IMR-90 (cell line): ENCODE measurements around the gene ROBO1. TPM values are rescaled to one million over a fixed set of nuclear protein-coding genes. Genes with fewer than 3 reads are reported as not detected.

Experiments
- ATAC-seq: fragments of 200-7000 bp; cut with Tn5 transposase; 2 replicates; pipeline ENCODE4 v1.9.1; 2020; ENCODE audit warnings: low read depth, mild to moderate bottlenecking, moderate library complexity
- BruUV-seq: library from RNA; stranded (reverse); fragments of 400-500 nt; replicated peaks from 2 replicates; lab custom pipeline; 2021; lab: Mats Ljungman, UMichigan
- CTCF ChIA-PET: fragments of 300-600 bp; formaldehyde crosslinking; extraction: SDS; loops from one replicate; lab custom pipeline; 2021; ENCODE audit warnings: antibody characterized with exemption; lab: Yijun Ruan, JAX
- POLR2A ChIA-PET: fragments of 300-600 bp; sonication (Branson Sonifier 250); formaldehyde crosslinking; loops from one replicate; lab custom pipeline; 2022; ENCODE audit warnings: antibody characterized with exemption; ENCODE audit not compliant: unreplicated experiment; lab: Charles Lee
- DNase-seq: peaks from one replicate; pipeline ENCODE4 v3.0.0; 2013
- H2AFZ ChIP-seq: replicated peaks from 2 replicates; pipeline ENCODE3; 2013; ENCODE audit warnings: low read length, mild to moderate bottlenecking; ENCODE audit not compliant: poor library complexity
- H2AK5ac ChIP-seq: 2 replicates; pipeline ENCODE4 v1.6.1; 2013; ENCODE audit warnings: low read depth, low read length, inconsistent platforms
- H2AK9ac ChIP-seq: replicated peaks from 2 replicates; pipeline ENCODE3; 2013; ENCODE audit warnings: mild to moderate bottlenecking, low read depth, low read length, moderate library complexity; ENCODE audit not compliant: poor library complexity
- H2BK120ac ChIP-seq: 2 replicates; pipeline ENCODE4 v1.6.1; 2013; ENCODE audit warnings: low read depth, low read length, inconsistent platforms
- H2BK15ac ChIP-seq: 3 replicates; pipeline ENCODE4 v1.6.1; 2013; ENCODE audit warnings: low read depth, low read length, inconsistent platforms
- H2BK20ac ChIP-seq: 2 replicates; pipeline ENCODE4 v1.6.1; 2013; ENCODE audit warnings: low read depth, mild to moderate bottlenecking, inconsistent platforms, low read length, moderate library complexity
- H2BK5ac ChIP-seq: 2 replicates; pipeline ENCODE4 v1.6.1; 2013; ENCODE audit warnings: mild to moderate bottlenecking, low read depth, low read length, inconsistent platforms; ENCODE audit not compliant: poor library complexity, severe bottlenecking
- H3K14ac ChIP-seq: replicated peaks from 2 replicates; pipeline ENCODE4 v1.6.1; 2013; ENCODE audit warnings: low read depth, low read length, inconsistent platforms
- H3K18ac ChIP-seq: 2 replicates; pipeline ENCODE4 v1.6.1; 2013; ENCODE audit warnings: low read depth, low read length, control low read depth
- H3K23ac ChIP-seq: 2 replicates; pipeline ENCODE4 v1.6.1; 2013; ENCODE audit warnings: low read depth, low read length, inconsistent platforms
- H3K27ac ChIP-seq: 2 replicates; pipeline ENCODE4 v1.5.1; 2013; ENCODE audit warnings: mild to moderate bottlenecking, control low read depth, low read length; ENCODE audit not compliant: insufficient read depth
- H3K27me3 ChIP-seq: 2 replicates; pipeline ENCODE4 v1.6.1; 2013; ENCODE audit warnings: low read length; ENCODE audit not compliant: control insufficient read depth, insufficient read depth
- H3K36me3 ChIP-seq: 2 replicates; pipeline ENCODE4 v1.6.1; 2013; ENCODE audit warnings: low read length, mixed read lengths; ENCODE audit not compliant: control insufficient read depth, insufficient read depth
- H3K4ac ChIP-seq: 2 replicates; pipeline ENCODE4 v1.6.1; 2013; ENCODE audit warnings: low read depth, low read length, inconsistent platforms
- H3K4me1 ChIP-seq: 2 replicates; pipeline ENCODE4 v1.6.1; 2013; ENCODE audit warnings: low read length, mixed read lengths; ENCODE audit not compliant: control insufficient read depth, insufficient read depth
- H3K4me2 ChIP-seq: 2 replicates; pipeline ENCODE4 v1.6.1; 2013; ENCODE audit warnings: low read depth, mild to moderate bottlenecking, control low read depth, low read length, moderate library complexity
- H3K4me3 ChIP-seq: 2 replicates; pipeline ENCODE4 v1.5.1; 2013; ENCODE audit warnings: low read depth, mild to moderate bottlenecking, control low read depth, low read length, moderate library complexity; ENCODE audit not compliant: insufficient read depth
- H3K56ac ChIP-seq: 2 replicates; pipeline ENCODE4 v1.6.1; 2013; ENCODE audit warnings: low read length, inconsistent platforms; ENCODE audit not compliant: insufficient read depth; ENCODE audit errors: extremely low read depth
- H3K79me1 ChIP-seq, 2 experiments: 2 replicates each; pipeline ENCODE4 v1.6.1; 2013; ENCODE audit warnings: low read length in 2 of 2, inconsistent platforms in 1 of 2, low read depth in 1 of 2
- H3K9ac ChIP-seq: 2 replicates; pipeline ENCODE4 v1.6.1; 2013; ENCODE audit warnings: low read depth, low read length, control low read depth
- H3K9me1 ChIP-seq: 2 replicates; pipeline ENCODE4 v1.6.1; 2013; ENCODE audit warnings: low read length, inconsistent platforms; ENCODE audit not compliant: insufficient read depth
- H3K9me3 ChIP-seq: 2 replicates; pipeline ENCODE4 v1.6.1; 2013; ENCODE audit warnings: low read length; ENCODE audit not compliant: control insufficient read depth, insufficient read depth
- H4K20me1 ChIP-seq: 2 replicates; pipeline ENCODE4 v1.6.1; 2013; ENCODE audit warnings: low read length, inconsistent platforms; ENCODE audit not compliant: insufficient read depth
- H4K5ac ChIP-seq: 2 replicates; pipeline ENCODE4 v1.6.1; 2013; ENCODE audit warnings: mild to moderate bottlenecking, low read depth, low read length, control low read depth
- H4K8ac ChIP-seq, 2 experiments: 2 replicates each; pipeline ENCODE4 v1.6.1; 2013; ENCODE audit warnings: low read depth in 2 of 2, low read length in 2 of 2, control low read depth in 1 of 2, inconsistent platforms in 1 of 2
- H4K91ac ChIP-seq: 2 replicates; pipeline ENCODE4 v1.6.1; 2013; ENCODE audit warnings: low read depth, low read length, inconsistent platforms; ENCODE audit not compliant: insufficient read depth
- BHLHE40 ChIP-seq: fragments of 150-350 bp; IDR thresholded peaks from 2 replicates; pipeline ENCODE4 v1.6.1; 2016; ENCODE audit warnings: mild to moderate bottlenecking, low read depth, low read length
- MXI1 ChIP-seq: IDR thresholded peaks from 2 replicates; pipeline ENCODE4 v1.6.1; 2012; ENCODE audit warnings: low read depth, mild to moderate bottlenecking, low read length, moderate library complexity, borderline replicate concordance
- POLR2A ChIP-seq: IDR thresholded peaks from 2 replicates; pipeline ENCODE4 v1.6.1; 2012; ENCODE audit warnings: mild to moderate bottlenecking, low read depth, low read length
- WGBS, 2 experiments: methylation state at CpG; one replicate each; pipeline versions ENCODE4 v1.1.5 to v1.1.7; 2013; ENCODE audit warnings: missing lambda C conversion rate in 2 of 2; ENCODE audit not compliant: insufficient read length in 1 of 2; ENCODE audit errors: extremely low coverage in 2 of 2; 5-methylcytosine and 5-hydroxymethylcytosine counted together
- dilution Hi-C: fragments of 300-500 bp; cut with HindIII; formaldehyde crosslinking; loops from one replicate; pipeline ENCODE4 v1.14.3; 2018; ENCODE audit warnings: low sequenced_read_pairs; ENCODE audit not compliant: unreplicated experiment
- in situ Hi-C: fragments of 300-500 bp; cut with MboI; formaldehyde crosslinking; loops from 3 replicates; pipeline ENCODE4 v1.14.3; 2019; ENCODE audit warnings: low sequenced_read_pairs, inconsistent platforms, mixed read lengths
- intact Hi-C: fragments of 100-400 bp; cut with micrococcal nuclease; formaldehyde crosslinking; loops from 2 replicates; pipeline ENCODE4 v1.10.0; 2022
- polyA plus RNA-seq, 3 experiments: library from polyadenylated mRNA; depleted of rRNA; stranded (reverse); fragments of >200 nt; gene quantifications; 2 replicates each; pipeline ENCODE4 v1.2.3, GENCODE V29; 2012; ENCODE audit warnings: low replicate concordance in 1 of 3
- total RNA-seq: library from RNA; depleted of rRNA; stranded (reverse); fragments of >200 nt; gene quantifications from 2 replicates; pipeline ENCODE4 v1.2.3, GENCODE V29; 2012
- TF ChIP-seq, protein P1 (sequence below): fragments of 150-350 bp; IDR thresholded peaks from 2 replicates; pipeline ENCODE4 v1.6.1; 2017; ENCODE audit warnings: mild to moderate bottlenecking, antibody characterized with exemption, low read length, low read depth

Gene ROBO1
- total and polyA plus RNA-seq, 2 of the 4 experiments (the other 2 are of a cell fraction) = 24.1 to 53.9 TPM

DNA sequence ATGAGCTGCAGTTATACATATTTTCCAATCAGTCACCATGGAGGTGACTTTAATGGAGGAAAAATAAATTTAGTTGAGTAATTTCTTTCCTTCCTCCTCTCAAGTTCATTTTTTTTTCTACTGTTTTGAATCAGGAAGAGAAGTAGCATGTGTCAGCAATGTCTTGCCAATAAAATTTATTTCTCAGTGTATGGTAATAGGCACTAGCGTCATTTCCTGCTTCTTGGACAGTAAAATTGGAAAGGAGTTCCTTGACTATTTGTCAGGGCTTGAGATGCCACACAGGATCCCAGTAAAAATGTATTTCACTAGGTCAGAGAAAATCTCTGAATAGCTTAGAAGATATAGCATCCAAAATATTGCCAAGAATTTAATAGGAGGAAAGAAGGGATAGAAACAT, 605.9 kb downstream of the ROBO1 start:
- no peak for ATAC-seq
- no peak overlapping the region for H2BK15ac ChIP-seq
- no peak overlapping the region for H3K18ac ChIP-seq
- H2AFZ ChIP-seq = no peak overlapping the region
- no peak overlapping the region for H4K5ac ChIP-seq
- H2AK9ac ChIP-seq = no peak overlapping the region
- TF ChIP-seq, protein P1, sequence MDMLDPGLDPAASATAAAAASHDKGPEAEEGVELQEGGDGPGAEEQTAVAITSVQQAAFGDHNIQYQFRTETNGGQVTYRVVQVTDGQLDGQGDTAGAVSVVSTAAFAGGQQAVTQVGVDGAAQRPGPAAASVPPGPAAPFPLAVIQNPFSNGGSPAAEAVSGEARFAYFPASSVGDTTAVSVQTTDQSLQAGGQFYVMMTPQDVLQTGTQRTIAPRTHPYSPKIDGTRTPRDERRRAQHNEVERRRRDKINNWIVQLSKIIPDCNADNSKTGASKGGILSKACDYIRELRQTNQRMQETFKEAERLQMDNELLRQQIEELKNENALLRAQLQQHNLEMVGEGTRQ = no peak
- TF ChIP-seq BHLHE40 (no peak), MXI1 (no peak), POLR2A (no peak)
- peak; percentile 12 for DNase-seq
- POLR2A ChIA-PET = no interaction called here
- no peak overlapping the region for H3K23ac ChIP-seq
- no peak overlapping the region for H3K9ac ChIP-seq
- no peak overlapping the region for H2BK120ac ChIP-seq
- H4K91ac ChIP-seq = no peak overlapping the region
- no peaks in the 10 kb centered on the region for H3K9me3 ChIP-seq
- no CpG with 5 or more reads among the region's 1 CpG for whole genome bisulfite sequencing, 2 experiments
- H2AK5ac ChIP-seq = no peak overlapping the region
- no peak overlapping the region for H3K27ac ChIP-seq
- no peak overlapping the region for H2BK20ac ChIP-seq
- no TSS peak for BruUV-seq
- intact Hi-C loops (no loop called here), in situ Hi-C loops (no loop called here), dilution Hi-C loops (no loop called here)
- no peak overlapping the region for H3K4ac ChIP-seq
- CTCF ChIA-PET = no interaction called here
- no peaks in the 10 kb centered on the region for H3K4me1 ChIP-seq
- H2BK5ac ChIP-seq = no peak overlapping the region
- no peak overlapping the region for H3K4me3 ChIP-seq
- no peaks in the 10 kb centered on the region for H4K20me1 ChIP-seq
- no peak overlapping the region for H4K8ac ChIP-seq
- H3K4me2 ChIP-seq = no peak overlapping the region
- H3K9me1 ChIP-seq = no peaks in the 10 kb centered on the region
- H3K36me3 ChIP-seq = no peaks in the 10 kb centered on the region
- no peaks in the 10 kb centered on the region for H3K79me1 ChIP-seq
- no peaks in the 10 kb centered on the region for H3K27me3 ChIP-seq
- H3K14ac ChIP-seq = no peak overlapping the region
- no peak overlapping the region for H3K56ac ChIP-seq
